ENCODE measurements around the gene TSC22D1. TPM values are rescaled to one million over a fixed set of nuclear protein-coding genes. Genes with fewer than 3 reads are reported as not detected.
A peak's percentile ranks its signal among the peaks of the same experiment; 100 is the strongest.

Gene TSC22D1
- polyA plus RNA-seq, 1 donor (not counting 4 experiments of a cell fraction or from before 2014, with no cell fraction given): 177 TPM

DNA sequence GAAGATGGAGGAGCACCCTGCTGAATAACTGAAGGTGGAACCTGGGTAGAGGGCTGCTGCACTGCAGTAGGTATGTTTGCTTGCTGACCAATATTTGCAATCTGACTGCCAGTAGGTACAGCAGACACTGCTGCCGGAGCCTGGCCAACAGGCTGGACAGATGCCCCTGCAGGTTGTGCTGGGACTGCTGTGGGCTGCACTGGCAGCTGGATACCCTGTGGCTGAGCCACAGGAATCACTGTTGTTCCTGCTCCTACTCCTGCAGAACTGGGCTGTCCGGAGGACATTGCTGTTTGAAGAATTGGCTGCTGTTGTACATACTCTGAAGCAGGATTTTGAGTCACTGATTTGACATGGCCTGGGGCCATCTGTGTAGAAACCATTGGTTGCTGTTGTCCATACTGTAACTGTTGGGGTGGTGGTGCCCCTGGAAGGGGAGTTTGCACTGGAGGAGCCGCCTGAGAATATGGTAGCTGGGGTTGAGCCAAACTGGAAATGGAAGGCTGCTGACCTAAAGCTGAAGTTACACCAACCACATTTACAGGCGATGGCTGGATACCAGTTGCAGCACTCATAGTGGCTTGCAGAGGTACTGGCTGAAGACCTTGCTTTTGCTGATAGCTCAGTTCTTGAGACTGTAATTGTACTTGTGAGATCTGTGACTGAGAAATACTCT is 2.2 kb downstream of the TSC22D1 start:
- peak overlapping the region; percentile 72 for H3K4me2 ChIP-seq (ENCODE audit: control insufficient read depth, extremely low read depth, insufficient read depth, low read depth, low read length)
- H3K4me1 ChIP-seq (ENCODE audit: control insufficient read depth, extremely low read depth, insufficient read depth, low read length): peaks cover 44% of the 10 kb centered on the region
- peaks cover 3% of the 10 kb centered on the region for H3K9me1 ChIP-seq (ENCODE audit: control insufficient read depth, extremely low read depth, insufficient read depth, low read length)
- H3K27ac ChIP-seq (ENCODE audit: control insufficient read depth, insufficient read depth, low read length): no peak overlapping the region
- dilution Hi-C loops (cut with MboI; ENCODE audit: extremely low pct_ligation_motif_present, low sequenced_read_pairs): no loop called here
- H3K27me3 ChIP-seq (ENCODE audit: control insufficient read depth, extremely low read depth, insufficient read depth, low read length): no peaks in the 10 kb centered on the region
- no peak overlapping the region for H3K9ac ChIP-seq (ENCODE audit: control insufficient read depth, extremely low read depth, insufficient read depth, low read length)
- H3K79me2 ChIP-seq (ENCODE audit: control insufficient read depth, insufficient read depth, low read length): peaks cover 41% of the 10 kb centered on the region
- H3K36me3 ChIP-seq (ENCODE audit: control insufficient read depth in 2 of 2, extremely low read depth in 1 of 2, insufficient read depth in 2 of 2, low read length in 2 of 2): peaks cover 1 to 14% of the 10 kb centered on the region in 2 experiments
- H3K9me3 ChIP-seq (ENCODE audit: control insufficient read depth, low read depth, low read length): no peaks in the 10 kb centered on the region
- DNase-seq (ENCODE audit: low read depth, low spot score) (no peak), FAIRE-seq (peak; percentile 73)
- no peak overlapping the region for H2AFZ ChIP-seq (ENCODE audit: control insufficient read depth, low read length)
- H3K4me3 ChIP-seq (ENCODE audit: control insufficient read depth in 2 of 3, extremely low read depth in 1 of 3, insufficient read depth in 2 of 3, low read depth in 1 of 3, low read length in 3 of 3): no peak overlapping the region
- peaks cover 2% of the 10 kb centered on the region for H4K20me1 ChIP-seq (ENCODE audit: control insufficient read depth, extremely low read depth, insufficient read depth, low read length)
- no peak for TF ChIP-seq EZH2 (IDR thresholded peaks at IDR 0.05; ENCODE audit: low read length)
- TF ChIP-seq, protein P1, sequence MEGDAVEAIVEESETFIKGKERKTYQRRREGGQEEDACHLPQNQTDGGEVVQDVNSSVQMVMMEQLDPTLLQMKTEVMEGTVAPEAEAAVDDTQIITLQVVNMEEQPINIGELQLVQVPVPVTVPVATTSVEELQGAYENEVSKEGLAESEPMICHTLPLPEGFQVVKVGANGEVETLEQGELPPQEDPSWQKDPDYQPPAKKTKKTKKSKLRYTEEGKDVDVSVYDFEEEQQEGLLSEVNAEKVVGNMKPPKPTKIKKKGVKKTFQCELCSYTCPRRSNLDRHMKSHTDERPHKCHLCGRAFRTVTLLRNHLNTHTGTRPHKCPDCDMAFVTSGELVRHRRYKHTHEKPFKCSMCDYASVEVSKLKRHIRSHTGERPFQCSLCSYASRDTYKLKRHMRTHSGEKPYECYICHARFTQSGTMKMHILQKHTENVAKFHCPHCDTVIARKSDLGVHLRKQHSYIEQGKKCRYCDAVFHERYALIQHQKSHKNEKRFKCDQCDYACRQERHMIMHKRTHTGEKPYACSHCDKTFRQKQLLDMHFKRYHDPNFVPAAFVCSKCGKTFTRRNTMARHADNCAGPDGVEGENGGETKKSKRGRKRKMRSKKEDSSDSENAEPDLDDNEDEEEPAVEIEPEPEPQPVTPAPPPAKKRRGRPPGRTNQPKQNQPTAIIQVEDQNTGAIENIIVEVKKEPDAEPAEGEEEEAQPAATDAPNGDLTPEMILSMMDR (optimal IDR thresholded peaks at IDR 0.05 in 1 of 3, IDR thresholded peaks at IDR 0.05 in 1 of 3, conservative IDR thresholded peaks at IDR 0.05 in 1 of 3; ENCODE audit: extremely low read depth in 1 of 3, insufficient read depth in 2 of 3, low read length in 3 of 3): peak; percentile 38 to 65 (median 63)

DNA sequence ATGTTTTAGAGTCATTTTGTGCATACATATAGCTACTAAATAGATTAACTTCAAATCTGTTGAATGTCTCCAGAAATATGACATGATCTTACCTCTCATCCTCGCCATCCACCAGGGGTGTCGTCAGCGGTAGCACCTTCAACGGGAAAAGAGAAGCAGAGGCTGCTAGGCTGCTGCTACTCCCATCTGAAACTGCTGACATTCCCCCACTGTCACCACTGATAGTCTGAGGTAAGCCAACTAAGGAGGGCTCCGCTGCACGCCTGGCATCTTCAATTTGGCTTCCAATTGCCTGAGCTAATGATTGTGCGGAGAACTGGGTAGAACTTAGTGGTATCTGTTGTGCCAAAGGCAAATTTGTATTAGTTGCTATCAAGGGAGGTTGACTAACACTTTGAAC is 3.1 kb downstream of the TSC22D1 start:
- Histone ChIP-seq H4K20me1 (ENCODE audit: control insufficient read depth, extremely low read depth, insufficient read depth, low read length) (peaks cover 2% of the 10 kb centered on the region), H3K27ac (ENCODE audit: control insufficient read depth, insufficient read depth, low read length) (no peak overlapping the region)

More for the DNA sequence above, 3.1 kb downstream of the TSC22D1 start:
- no peak for FAIRE-seq
- no peak overlapping the region for H2AFZ ChIP-seq (ENCODE audit: control insufficient read depth, low read length)
- H3K4me2 ChIP-seq (ENCODE audit: control insufficient read depth, extremely low read depth, insufficient read depth, low read depth, low read length): peak overlapping the region; percentile 72
- peaks cover 3% of the 10 kb centered on the region for H3K9me1 ChIP-seq (ENCODE audit: control insufficient read depth, extremely low read depth, insufficient read depth, low read length)
- H3K79me2 ChIP-seq (ENCODE audit: control insufficient read depth, insufficient read depth, low read length): peaks cover 42% of the 10 kb centered on the region
- H3K4me1 ChIP-seq (ENCODE audit: control insufficient read depth, extremely low read depth, insufficient read depth, low read length): peaks cover 37% of the 10 kb centered on the region
- no peak overlapping the region for H3K4me3 ChIP-seq (ENCODE audit: control insufficient read depth in 2 of 3, extremely low read depth in 1 of 3, insufficient read depth in 2 of 3, low read depth in 1 of 3, low read length in 3 of 3)
- H3K9ac ChIP-seq (ENCODE audit: control insufficient read depth, extremely low read depth, insufficient read depth, low read length): no peak overlapping the region
- dilution Hi-C loops (cut with MboI; ENCODE audit: extremely low pct_ligation_motif_present, low sequenced_read_pairs): no loop called here
- DNase-seq (ENCODE audit: low read depth, low spot score): no peak
- no peak for TF ChIP-seq EZH2 (IDR thresholded peaks at IDR 0.05; ENCODE audit: low read length)
- TF ChIP-seq, protein P1 (optimal IDR thresholded peaks at IDR 0.05 in 1 of 3, IDR thresholded peaks at IDR 0.05 in 1 of 3, conservative IDR thresholded peaks at IDR 0.05 in 1 of 3; ENCODE audit: extremely low read depth in 1 of 3, insufficient read depth in 2 of 3, low read length in 3 of 3): no peak
- H3K9me3 ChIP-seq (ENCODE audit: control insufficient read depth, low read depth, low read length): no peaks in the 10 kb centered on the region
- H3K36me3 ChIP-seq (ENCODE audit: control insufficient read depth in 2 of 2, extremely low read depth in 1 of 2, insufficient read depth in 2 of 2, low read length in 2 of 2): peaks cover 1 to 14% of the 10 kb centered on the region in 2 experiments
- H3K27me3 ChIP-seq (ENCODE audit: control insufficient read depth, extremely low read depth, insufficient read depth, low read length): no peaks in the 10 kb centered on the region

Data from keratinocyte (primary cell).